Astrocyte (in vitro differentiated cells and primary cell): ENCODE measurements around the gene PRSS22.

Source experiments
- CTCF ChIP-seq: IDR thresholded peaks from 2 replicates; pipeline ENCODE4 v1.5.1; 2011; ENCODE audit warnings: low read depth, mild to moderate bottlenecking, inconsistent platforms, low read length, moderate library complexity; ENCODE audit not compliant: insufficient read depth
- EZH2 ChIP-seq: IDR thresholded peaks from 2 replicates; pipeline ENCODE4 v1.6.1; 2012; ENCODE audit warnings: mild to moderate bottlenecking, low read length, inconsistent platforms; ENCODE audit not compliant: insufficient read depth

- no peak for TF ChIP-seq CTCF
- no peak for TF ChIP-seq EZH2
Measured at GRCh38 chr16:2828521-2828840, 29.5 kb downstream of the PRSS22 start.
